Breast epithelium (tissue), 3 donors: Measurements from ENCODE around the gene PRSS36.

Experiments used
- POLR2AphosphoS5 ChIP-seq, 3 donors: sonication (generic); formaldehyde crosslinking; IDR thresholded peaks; one replicate each; pipeline ENCODE4 v1.6.1; 2017; ENCODE audit warnings: antibody characterized with exemption in 3 of 3
- TF ChIP-seq, protein P1 (sequence below), 3 donors: fragments of 450-650 bp; IDR thresholded peaks; one replicate each; pipeline ENCODE4 v1.5.1; 2016 to 2017; ENCODE audit warnings: antibody characterized with exemption in 3 of 3, mild to moderate bottlenecking in 3 of 3, moderate library complexity in 3 of 3

DNA sequence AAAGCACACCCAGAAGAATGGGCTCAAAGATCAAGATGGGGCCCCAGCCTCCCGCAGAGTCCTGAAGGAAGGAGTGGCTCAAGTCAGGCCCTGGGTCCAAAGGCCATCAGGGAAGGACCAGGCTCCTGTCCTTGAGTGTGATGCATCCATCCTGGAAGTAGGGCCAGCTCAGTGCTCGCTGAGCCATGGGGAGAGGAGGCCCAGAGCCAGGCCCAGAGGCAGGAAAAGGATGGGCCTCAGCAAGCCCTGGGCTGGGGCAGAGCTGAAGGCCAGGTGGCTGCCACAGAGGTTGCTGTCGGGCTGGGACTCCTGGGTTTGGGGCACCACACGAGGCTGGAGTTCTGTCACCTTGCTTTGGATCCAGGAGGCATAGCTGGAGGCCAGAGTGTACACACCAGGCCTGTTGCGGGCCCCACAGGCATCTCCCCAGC lies 18.0 kb downstream of the PRSS36 start:
- TF ChIP-seq, protein P1, sequence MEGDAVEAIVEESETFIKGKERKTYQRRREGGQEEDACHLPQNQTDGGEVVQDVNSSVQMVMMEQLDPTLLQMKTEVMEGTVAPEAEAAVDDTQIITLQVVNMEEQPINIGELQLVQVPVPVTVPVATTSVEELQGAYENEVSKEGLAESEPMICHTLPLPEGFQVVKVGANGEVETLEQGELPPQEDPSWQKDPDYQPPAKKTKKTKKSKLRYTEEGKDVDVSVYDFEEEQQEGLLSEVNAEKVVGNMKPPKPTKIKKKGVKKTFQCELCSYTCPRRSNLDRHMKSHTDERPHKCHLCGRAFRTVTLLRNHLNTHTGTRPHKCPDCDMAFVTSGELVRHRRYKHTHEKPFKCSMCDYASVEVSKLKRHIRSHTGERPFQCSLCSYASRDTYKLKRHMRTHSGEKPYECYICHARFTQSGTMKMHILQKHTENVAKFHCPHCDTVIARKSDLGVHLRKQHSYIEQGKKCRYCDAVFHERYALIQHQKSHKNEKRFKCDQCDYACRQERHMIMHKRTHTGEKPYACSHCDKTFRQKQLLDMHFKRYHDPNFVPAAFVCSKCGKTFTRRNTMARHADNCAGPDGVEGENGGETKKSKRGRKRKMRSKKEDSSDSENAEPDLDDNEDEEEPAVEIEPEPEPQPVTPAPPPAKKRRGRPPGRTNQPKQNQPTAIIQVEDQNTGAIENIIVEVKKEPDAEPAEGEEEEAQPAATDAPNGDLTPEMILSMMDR (IDR thresholded peaks at IDR 0.05): no peak
- no peak for TF ChIP-seq POLR2AphosphoS5 (IDR thresholded peaks at IDR 0.05)
